Activated T-cell treated with anti-CD3 and anti-CD28 coated beads for 48 hours (primary cell): ENCODE results near the gene PRKG1.

Source experiments
- DNase-seq: peaks from one replicate; pipeline ENCODE4 v3.0.0-alpha.2; 2020; ENCODE audit warnings: low read depth

PRKG1 gene

GRCh38 chr10:51888263-51888662 is 814.0 kb downstream of the PRKG1 start:
- DNase-seq, result no peak

GRCh38 chr10:51892313-51892712 is 818.0 kb downstream of the PRKG1 start:
- no peak for DNase-seq

DNA sequence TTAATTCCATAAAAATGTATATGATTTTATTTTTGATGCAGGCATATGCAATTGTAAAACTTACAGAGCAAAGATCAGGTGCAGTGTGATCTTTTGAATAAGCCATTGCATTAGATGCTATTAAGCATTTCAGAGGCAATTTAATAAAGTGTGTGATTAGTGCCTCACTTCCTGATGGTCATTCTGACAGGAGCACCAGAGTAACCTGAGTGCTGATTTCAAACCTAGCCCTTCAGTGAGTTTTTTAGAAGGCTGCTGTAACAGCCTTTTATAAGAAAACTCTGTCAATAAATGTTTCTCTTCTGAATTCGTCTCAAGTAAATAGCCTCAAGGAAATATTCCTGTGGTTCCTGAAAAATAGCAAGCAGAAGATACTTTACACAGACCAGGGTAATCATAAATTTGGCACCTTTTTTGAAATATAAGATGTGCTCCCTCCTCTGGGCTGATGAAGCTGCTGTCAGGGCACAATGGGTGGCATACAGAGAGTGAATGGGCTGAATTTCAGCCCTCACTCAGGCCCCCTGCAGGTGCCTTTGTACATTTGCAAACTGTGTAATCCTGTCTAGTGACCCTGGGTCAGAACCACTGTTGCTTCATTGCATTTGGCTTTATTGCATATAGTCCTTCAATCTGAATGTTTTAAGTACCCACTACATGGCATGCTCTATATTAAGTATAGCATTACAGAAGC is 818.8 kb downstream of the PRKG1 start:
- DNase-seq, result no peak

- DNase-seq, result no peak
Measured at GRCh38 chr10:51894771-51895578, 820.7 kb downstream of the PRKG1 start.

- no peak for DNase-seq
Measured at GRCh38 chr10:51896849-51897248, 822.6 kb downstream of the PRKG1 start.

- no peak for DNase-seq
Measured at GRCh38 chr10:51897560-51897959, 823.3 kb downstream of the PRKG1 start.

- DNase-seq, result no peak
Measured at GRCh38 chr10:51900180-51900579, 825.9 kb downstream of the PRKG1 start.

DNA sequence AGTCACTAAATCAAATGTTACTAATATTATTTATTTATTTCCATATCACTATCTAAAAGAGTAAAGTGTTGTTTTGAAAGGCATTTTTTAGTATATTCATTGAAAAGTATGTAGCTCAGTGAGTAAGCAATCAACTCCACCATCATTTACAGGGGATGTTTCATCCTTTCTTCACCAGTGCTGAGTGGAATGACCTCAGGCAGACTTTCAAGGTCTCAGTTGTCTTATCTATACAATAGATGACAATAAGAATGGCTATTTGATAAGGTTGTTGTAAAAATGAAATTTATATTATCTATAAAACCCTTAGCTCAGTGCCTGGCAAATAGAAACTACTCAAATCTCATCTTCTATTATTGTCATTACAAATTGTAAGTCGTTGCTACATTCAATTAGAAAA is 829.4 kb downstream of the PRKG1 start:
- DNase-seq, result no peak

DNA sequence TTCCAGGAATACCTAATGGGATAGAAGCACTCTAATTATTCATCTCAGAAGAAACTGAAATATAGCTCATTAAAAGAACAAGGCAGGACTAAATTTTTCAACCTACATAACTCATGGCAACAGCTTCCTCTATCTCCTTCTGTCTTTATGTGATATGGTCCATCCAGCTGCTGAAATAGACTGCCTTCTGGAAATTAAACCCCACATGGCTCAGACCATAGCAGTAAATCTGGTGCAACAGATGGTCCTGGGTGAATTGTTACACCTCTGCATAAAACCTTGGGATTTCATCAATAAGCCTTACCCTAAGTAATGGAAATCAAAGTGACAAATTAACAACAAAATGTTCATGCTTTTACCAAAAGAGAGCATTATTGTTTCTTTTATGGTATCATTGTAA is 830.7 kb downstream of the PRKG1 start:
- DNase-seq, result no peak

DNA sequence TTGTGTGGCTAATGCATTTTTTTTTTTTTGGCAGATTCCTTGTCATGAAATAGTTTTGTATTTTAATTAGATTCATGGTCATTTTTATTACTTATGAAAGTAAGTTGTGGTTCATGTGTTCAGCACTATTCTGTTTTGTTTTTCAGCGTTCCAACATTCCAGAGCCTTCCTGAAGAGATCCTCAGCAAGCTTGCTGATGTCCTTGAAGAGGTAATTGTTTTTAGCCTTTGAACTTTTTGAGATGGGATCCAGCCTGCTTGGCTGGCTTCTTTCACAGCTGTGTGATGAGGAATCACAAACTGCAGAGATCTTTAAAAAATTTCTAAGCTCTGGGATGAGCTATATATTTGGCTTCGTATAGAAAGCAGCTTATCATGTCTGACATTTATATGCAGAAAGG is 833.1 kb downstream of the PRKG1 start:
- DNase-seq, result no peak

GRCh38 chr10:51910189-51910588 is 835.9 kb downstream of the PRKG1 start:
- DNase-seq, result no peak

GRCh38 chr10:51910596-51910995 is 836.3 kb downstream of the PRKG1 start:
- no peak for DNase-seq

GRCh38 chr10:51911723-51912122 is 837.4 kb downstream of the PRKG1 start:
- no peak for DNase-seq

DNA sequence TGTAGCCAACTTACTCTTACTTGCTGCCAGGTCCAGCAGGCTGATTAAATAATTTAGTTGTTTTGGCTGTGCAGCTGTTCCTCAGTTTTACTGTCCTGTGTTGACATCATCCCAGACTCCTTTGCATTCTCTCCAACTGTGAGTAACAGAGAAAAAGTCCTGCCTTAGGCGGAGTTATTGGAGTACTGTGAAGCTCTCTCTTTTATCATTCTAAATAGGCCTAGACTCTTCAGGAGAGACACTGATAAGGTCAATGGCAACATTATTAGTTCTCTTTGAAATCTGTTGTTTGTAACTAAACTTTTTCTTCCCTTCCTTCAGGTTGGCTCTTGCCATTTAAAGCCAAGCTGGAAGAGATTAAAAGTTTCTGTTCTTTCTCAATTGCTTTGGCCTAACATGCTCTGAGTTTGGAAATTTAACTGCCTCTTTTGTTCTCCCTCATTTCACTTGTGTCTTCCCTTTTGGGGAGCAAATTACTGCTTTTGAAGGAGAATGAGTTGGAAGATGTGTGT is 840.8 kb downstream of the PRKG1 start:
- no peak for DNase-seq

DNA sequence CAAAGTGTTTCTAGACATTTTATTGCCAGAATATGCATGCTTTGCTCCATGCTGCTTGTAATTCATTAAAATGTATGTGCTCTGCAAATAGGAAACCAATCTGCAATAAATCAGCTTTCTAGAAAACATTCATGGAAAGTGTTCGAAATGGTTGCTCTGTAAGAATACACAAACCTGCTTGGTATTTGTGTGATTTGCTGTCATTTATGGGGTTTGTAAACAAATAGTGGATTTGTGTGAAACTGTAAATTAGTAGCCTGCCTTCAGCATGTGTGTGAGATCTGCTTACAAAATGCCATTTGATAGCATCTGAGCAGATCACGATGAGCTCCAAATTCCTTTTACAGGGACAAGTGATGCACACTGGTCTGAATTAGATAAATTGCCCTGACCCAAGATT is 844.2 kb downstream of the PRKG1 start:
- no peak for DNase-seq

- no peak for DNase-seq
Measured at GRCh38 chr10:51918884-51919325, 844.6 kb downstream of the PRKG1 start.

DNA sequence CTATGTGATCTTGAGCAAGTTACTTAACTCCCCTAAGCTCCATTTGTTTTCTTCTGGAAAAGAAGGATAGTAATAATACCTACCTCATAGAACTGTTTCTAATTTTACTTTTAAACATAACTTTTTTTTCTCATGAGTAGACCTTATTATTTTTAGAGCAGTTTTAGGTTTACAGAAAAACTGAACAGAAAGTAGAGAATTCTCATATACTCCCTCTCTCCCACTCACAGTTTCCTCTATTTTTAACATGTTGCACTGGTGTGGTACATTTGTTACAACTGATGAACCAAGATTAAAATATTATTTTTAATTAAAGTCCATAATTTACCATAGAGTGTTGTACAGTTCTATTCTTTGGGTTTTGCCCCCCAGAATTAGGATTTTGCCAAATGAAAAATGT is 846.4 kb downstream of the PRKG1 start:
- no peak for DNase-seq

GRCh38 chr10:51924359-51924758 is 850.1 kb downstream of the PRKG1 start:
- no peak for DNase-seq

DNA sequence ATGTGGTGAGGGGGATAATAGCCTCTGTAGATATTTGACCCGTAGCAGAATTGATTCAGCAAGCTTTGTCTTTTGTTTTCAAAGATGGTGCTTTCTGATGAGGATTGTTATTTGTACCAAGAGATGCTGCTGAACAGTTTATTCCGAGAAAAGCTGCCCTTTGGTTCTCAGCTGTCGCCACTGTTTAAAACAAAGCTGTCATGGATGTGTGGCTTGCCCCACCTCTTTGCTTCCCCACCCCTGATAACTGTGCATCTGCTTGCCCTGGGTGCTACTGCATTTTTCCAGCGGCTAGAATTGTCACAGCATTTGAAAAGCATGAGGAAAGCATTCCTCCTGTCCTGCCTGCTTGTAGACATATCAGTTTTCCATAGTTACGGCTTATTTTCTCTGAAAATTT is 852.0 kb downstream of the PRKG1 start:
- DNase-seq, result no peak

DNA sequence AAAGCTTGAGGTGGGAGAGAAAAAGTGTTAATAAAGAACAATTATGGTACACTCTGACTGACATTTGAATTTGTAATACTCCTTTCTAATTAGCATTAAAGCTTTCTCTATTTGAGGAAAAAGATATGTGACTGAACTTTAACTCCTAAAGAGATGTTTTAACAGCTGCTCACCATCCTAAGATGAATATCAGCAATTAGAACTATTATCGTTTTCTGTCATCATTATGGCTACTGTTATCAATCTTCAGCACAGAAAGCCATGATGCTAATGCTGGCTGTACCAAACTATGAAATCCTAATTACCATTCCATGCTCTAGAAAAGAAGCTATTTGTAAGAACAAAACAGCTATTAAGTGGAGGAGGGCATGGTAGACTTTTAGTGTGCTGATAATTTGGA is 853.9 kb downstream of the PRKG1 start:
- DNase-seq, result no peak

DNA sequence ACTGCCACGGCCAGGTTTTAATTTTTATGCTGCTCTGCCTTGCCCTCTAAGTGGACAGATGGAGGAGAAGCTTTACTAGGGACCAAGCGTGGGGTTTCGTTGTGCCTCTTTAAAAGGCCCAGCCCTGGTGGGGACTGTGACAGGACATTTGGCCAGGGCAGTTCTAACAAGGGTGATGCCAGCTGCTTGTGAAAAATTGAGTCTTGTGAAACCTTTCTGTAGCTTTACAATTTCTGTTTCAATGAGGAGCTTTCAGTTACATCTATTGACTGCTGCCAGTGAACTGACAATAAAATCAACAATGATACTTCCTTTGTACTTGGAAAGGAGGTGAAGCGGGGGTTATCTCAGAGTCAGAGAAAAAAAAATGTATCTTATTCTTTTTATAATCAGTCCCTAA is 858.2 kb downstream of the PRKG1 start:
- no peak for DNase-seq

- DNase-seq, result no peak
Measured at GRCh38 chr10:51934373-51934772, 860.1 kb downstream of the PRKG1 start.

DNA sequence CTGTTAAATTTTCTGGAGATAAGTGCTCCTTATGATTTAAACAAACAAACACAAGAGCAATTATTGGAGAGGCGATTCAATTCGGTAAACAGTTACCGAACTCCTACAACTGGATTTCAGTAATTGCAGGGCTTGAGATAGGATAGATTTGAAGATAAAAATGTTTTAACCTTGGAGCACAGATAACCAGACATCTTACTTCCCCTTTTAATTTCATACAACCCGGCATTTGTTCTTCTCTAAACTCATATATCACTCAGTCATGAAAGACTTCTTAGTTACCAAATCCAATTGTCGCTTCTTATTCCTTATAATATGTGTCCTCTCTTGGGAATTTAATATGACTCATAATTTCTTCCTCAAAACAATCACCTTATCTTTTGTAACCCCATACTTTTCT is 861.1 kb downstream of the PRKG1 start:
- DNase-seq, result no peak
